Measurements from ENCODE around the gene MX2.

GRCh38 chr21:41444703-41445464 is 83.1 kb downstream of the MX2 start:
- TF ChIP-seq CTCF (IDR thresholded peaks at IDR 0.05) = no peak
- TF ChIP-seq POLR2A (IDR thresholded peaks at IDR 0.05) = no peak
